B cell (primary cell): ENCODE results near the gene FBLN2. TPM values are rescaled to one million over a fixed set of nuclear protein-coding genes. Genes with fewer than 3 reads are reported as not detected.

Experiments
- ATAC-seq: fragments of 200-7000 bp; cut with Tn5 transposase; one replicate; pipeline ENCODE4 v1.10.0; 2021; ENCODE audit warnings: low read depth, mild to moderate bottlenecking, moderate number of reproducible peaks, moderate library complexity
- CTCF ChIA-PET: fragments of 350-600 bp; sonication (Branson Sonifier 250); formaldehyde crosslinking; loops from one replicate; lab custom pipeline; 2021; ENCODE audit warnings: antibody characterized with exemption, inconsistent platforms; lab: Charles Lee
- POLR2A ChIA-PET: fragments of 350-600 bp; sonication (Branson Sonifier 250); formaldehyde crosslinking; loops from one replicate; lab custom pipeline; 2021; ENCODE audit warnings: antibody characterized with exemption; lab: Charles Lee
- DNase-seq: peaks from one replicate; pipeline ENCODE4 v3.0.0; 2013
- H2AFZ ChIP-seq: 2 replicates; pipeline ENCODE4 v1.6.1; 2012; ENCODE audit warnings: mild to moderate bottlenecking, low read depth, low read length; ENCODE audit not compliant: insufficient read depth, poor library complexity, severe bottlenecking
- H3K27ac ChIP-seq, 2 donors: 1 replicate in 1 of 2; 2 replicates in 1 of 2; pipeline ENCODE4 v1.5.1; 2012 to 2013; ENCODE audit warnings: low read length in 2 of 2, mild to moderate bottlenecking in 2 of 2, moderate library complexity in 1 of 2
- H3K27me3 ChIP-seq, 4 experiments: fragments of 200-600 bp in 1 of 4; sonication (generic) in 1 of 4; replicated peaks in 1 of 4; 1 replicate in 2 of 4; 2 replicates in 2 of 4; pipeline versions ENCODE4 v1.6.1 to v1.7.0; 2013 to 2016; ENCODE audit warnings: low read length in 3 of 4, mild to moderate bottlenecking in 2 of 4, mixed read lengths in 1 of 4, moderate library complexity in 1 of 4; ENCODE audit not compliant: insufficient read depth in 4 of 4, control insufficient read depth in 3 of 4; ENCODE audit errors: control extremely low read depth in 1 of 4
- H3K36me3 ChIP-seq, 2 experiments: replicated peaks in 1 of 2; 1 replicate in 1 of 2; 2 replicates in 1 of 2; pipeline versions ENCODE4 v1.6.1 to v1.7.1; 2013; ENCODE audit warnings: low read length in 1 of 2; ENCODE audit not compliant: insufficient read depth in 2 of 2, control insufficient read depth in 1 of 2; ENCODE audit errors: control extremely low read depth in 1 of 2, extremely low read depth in 1 of 2
- H3K4me1 ChIP-seq, 2 donors: fragments of 200-600 bp in 1 of 2; sonication (generic) in 1 of 2; 1 replicate in 1 of 2; 2 replicates in 1 of 2; pipeline versions ENCODE4 v1.5.1 to v1.6.1; 2013 to 2017; ENCODE audit warnings: low read length in 2 of 2; ENCODE audit not compliant: control insufficient read depth in 2 of 2, insufficient read depth in 2 of 2
- H3K4me2 ChIP-seq: replicated peaks from 2 replicates; pipeline ENCODE3; 2012; ENCODE audit warnings: mild to moderate bottlenecking, low read depth, low read length; ENCODE audit not compliant: poor library complexity, severe bottlenecking
- H3K4me3 ChIP-seq, 5 experiments: fragments of 200-600 bp in 1 of 5; sonication (generic) in 1 of 5; 1 replicate in 3 of 5; 2 replicates in 2 of 5; pipeline versions ENCODE4 v1.5.1 to v1.7.0; 2011 to 2016; ENCODE audit warnings: low read length in 4 of 5, mild to moderate bottlenecking in 4 of 5, low read depth in 2 of 5, control low read depth in 1 of 5, moderate library complexity in 1 of 5; ENCODE audit not compliant: insufficient read depth in 1 of 5; ENCODE audit errors: control extremely low read depth in 1 of 5, extremely low read depth in 1 of 5
- H3K79me2 ChIP-seq: fragments of 200-600 bp; sonication (generic); one replicate; pipeline ENCODE4 v1.6.0; 2016; ENCODE audit warnings: low read length; ENCODE audit not compliant: control insufficient read depth, insufficient read depth
- H3K9ac ChIP-seq: fragments of 200-600 bp; sonication (generic); 2 replicates; pipeline ENCODE4 v1.6.1; 2017; ENCODE audit warnings: mild to moderate bottlenecking, low read length, moderate library complexity
- H3K9me3 ChIP-seq, 3 donors: one replicate each; pipeline versions ENCODE4 v1.6.1 to v1.7.1; 2013; ENCODE audit warnings: low read length in 2 of 3; ENCODE audit not compliant: control insufficient read depth in 2 of 3, insufficient read depth in 1 of 3; ENCODE audit errors: control extremely low read depth in 1 of 3
- H4K20me1 ChIP-seq: 2 replicates; pipeline ENCODE4 v1.6.0; 2012; ENCODE audit warnings: mild to moderate bottlenecking, low read length; ENCODE audit not compliant: insufficient read depth, control insufficient read depth, poor library complexity, severe bottlenecking
- H3K27ac Mint-ChIP-seq: one replicate; pipeline ENCODE4 v1.8.0; 2021; ENCODE audit warnings: mixed read lengths
- H3K27me3 Mint-ChIP-seq: one replicate; pipeline ENCODE4 v1.8.0; 2021; ENCODE audit warnings: mixed read lengths
- H3K4me1 Mint-ChIP-seq: one replicate; pipeline ENCODE4 v1.8.0; 2021; ENCODE audit warnings: mixed read lengths
- H3K4me3 Mint-ChIP-seq: one replicate; pipeline ENCODE4 v1.8.0; 2021; ENCODE audit warnings: mixed read lengths
- H3K9me3 Mint-ChIP-seq: one replicate; pipeline ENCODE4 v1.8.0; 2022; ENCODE audit warnings: mixed read lengths; ENCODE audit not compliant: insufficient read depth
- EZH2 ChIP-seq: IDR thresholded peaks from 2 replicates; pipeline ENCODE4 v1.6.1; 2012; ENCODE audit warnings: borderline replicate concordance, low read depth, mild to moderate bottlenecking, moderate library complexity, low read length; ENCODE audit not compliant: insufficient read depth, poor library complexity, severe bottlenecking
- WGBS: methylation state at CpG from one replicate; pipeline ENCODE4 v1.1.5; 2013; ENCODE audit warnings: missing lambda C conversion rate; ENCODE audit not compliant: insufficient coverage; 5-methylcytosine and 5-hydroxymethylcytosine counted together
- intact Hi-C: fragments of 100-400 bp; cut with micrococcal nuclease; formaldehyde crosslinking; loops from one replicate; pipeline ENCODE4 v1.10.0; 2022
- polyA plus RNA-seq: library from polyadenylated mRNA; depleted of rRNA; stranded (reverse); fragments of >200 nt; gene quantifications from 2 replicates; pipeline ENCODE4 v1.2.3, GENCODE V29; 2012
- total RNA-seq, 2 donors: library from RNA; stranded (reverse); fragments of 120-200 nt in 1 of 2; gene quantifications; 1 replicate in 1 of 2; 2 replicates in 1 of 2; pipeline versions ENCODE4 v1.2.3 to v1.2.4, GENCODE V29; 2013 to 2022
- TF ChIP-seq, protein P1 (sequence below): fragments of 200-600 bp; IDR thresholded peaks from one replicate; pipeline ENCODE4 v1.8.0; 2022; ENCODE audit warnings: antibody characterized with exemption, mild to moderate bottlenecking

FBLN2 gene
- total and polyA plus RNA-seq, 2 donors (not counting 1 experiment from before 2014, with no cell fraction given), result 3.6 to 8.2 TPM

DNA sequence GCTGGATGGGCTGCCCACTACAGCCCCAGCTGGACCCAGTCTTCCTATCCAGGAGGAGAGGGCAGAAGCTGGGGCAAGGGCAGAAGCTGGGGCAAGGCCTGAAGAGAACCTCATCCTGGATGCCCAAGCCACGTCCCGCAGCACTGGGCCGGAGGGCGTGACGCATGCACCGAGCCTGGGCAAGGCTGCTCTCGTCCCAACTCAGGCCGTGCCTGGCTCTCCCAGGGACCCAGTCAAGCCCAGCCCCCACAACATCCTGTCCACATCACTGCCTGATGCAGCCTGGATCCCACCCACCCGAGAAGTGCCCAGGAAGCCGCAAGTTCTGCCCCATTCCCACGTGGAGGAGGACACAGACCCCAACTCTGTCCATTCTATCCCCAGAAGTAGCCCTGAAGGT lies 22.3 kb downstream of the FBLN2 start:
- Histone ChIP-seq H3K9me3 (no peaks in the 10 kb centered on the region), H3K4me2 (no peak overlapping the region), H3K79me2 (no peaks in the 10 kb centered on the region), H3K27me3 (peaks cover 0 to 4% (median 0%) of the 10 kb centered on the region in 4 experiments), H3K9ac (no peak overlapping the region), H3K36me3 (no peaks in the 10 kb centered on the region), H3K4me3 (no peak overlapping the region), H3K4me1 (no peaks in the 10 kb centered on the region), H3K27ac (no peak overlapping the region), H4K20me1 (no peaks in the 10 kb centered on the region), H2AFZ (no peak overlapping the region)
- Mint-ChIP-seq H3K27me3 (no peaks in the 10 kb centered on the region), H3K27ac (no peak overlapping the region), H3K4me1 (no peaks in the 10 kb centered on the region), H3K4me3 (no peak overlapping the region), H3K9me3 (no peaks in the 10 kb centered on the region)
- ChIA-PET POLR2A (no interaction called here), CTCF (no interaction called here)
- 93% methylated on average over 8 of the region's 11 CpGs for WGBS
- DNase-seq, result no peak
- intact Hi-C loops, result no loop called here
- no peak for TF ChIP-seq EZH2
- TF ChIP-seq, protein P1, sequence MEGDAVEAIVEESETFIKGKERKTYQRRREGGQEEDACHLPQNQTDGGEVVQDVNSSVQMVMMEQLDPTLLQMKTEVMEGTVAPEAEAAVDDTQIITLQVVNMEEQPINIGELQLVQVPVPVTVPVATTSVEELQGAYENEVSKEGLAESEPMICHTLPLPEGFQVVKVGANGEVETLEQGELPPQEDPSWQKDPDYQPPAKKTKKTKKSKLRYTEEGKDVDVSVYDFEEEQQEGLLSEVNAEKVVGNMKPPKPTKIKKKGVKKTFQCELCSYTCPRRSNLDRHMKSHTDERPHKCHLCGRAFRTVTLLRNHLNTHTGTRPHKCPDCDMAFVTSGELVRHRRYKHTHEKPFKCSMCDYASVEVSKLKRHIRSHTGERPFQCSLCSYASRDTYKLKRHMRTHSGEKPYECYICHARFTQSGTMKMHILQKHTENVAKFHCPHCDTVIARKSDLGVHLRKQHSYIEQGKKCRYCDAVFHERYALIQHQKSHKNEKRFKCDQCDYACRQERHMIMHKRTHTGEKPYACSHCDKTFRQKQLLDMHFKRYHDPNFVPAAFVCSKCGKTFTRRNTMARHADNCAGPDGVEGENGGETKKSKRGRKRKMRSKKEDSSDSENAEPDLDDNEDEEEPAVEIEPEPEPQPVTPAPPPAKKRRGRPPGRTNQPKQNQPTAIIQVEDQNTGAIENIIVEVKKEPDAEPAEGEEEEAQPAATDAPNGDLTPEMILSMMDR, result no peak
- no peak for ATAC-seq

DNA sequence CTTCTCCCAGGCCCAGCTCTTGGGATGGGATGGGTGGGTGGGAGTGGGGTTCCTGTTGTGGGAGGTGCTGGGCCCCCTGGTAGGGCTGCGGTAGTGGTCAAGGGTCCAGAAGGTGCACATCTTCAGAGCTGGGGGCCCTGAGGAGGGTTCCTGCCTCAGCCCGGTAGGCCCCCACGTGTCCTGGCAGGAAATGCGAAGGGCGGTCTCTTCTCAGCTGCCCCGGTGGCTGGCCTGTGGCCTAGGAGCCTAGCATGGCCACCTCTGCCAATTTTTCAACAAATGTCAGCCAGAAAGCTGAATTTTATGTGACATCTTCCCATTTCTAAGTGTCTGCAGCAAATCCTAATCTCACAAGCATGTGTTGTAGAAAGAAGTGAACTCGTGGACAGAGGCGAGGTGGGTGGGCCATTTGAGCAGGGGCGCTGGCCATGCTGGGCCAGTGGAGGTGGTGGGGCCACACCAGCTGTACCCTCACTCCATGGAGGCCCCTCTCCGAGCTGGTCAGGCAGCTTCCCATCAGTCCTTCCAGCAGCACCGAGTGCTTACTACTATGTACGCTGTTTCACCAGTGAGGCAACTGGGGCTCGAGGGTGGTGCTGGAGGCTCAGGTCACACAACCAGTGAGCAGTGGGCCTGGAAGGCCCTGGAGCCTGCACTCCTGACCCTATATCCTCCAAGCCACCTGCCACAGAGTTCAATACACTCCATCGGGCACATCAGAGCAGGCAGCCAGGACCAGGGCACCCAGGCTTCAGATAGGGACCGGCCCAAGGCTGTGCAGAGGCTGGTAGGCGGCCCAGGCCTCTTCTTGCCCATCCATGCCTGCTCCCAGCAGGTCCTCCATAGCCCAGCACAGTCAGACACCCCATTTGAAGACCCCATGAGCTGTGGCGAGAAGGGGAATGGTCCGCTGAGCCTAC lies 23.2 kb downstream of the FBLN2 start:
- no peak for TF ChIP-seq EZH2
- TF ChIP-seq, protein P1, result no peak
- POLR2A ChIA-PET, result no interaction called here
- peaks cover 0 to 4% (median 0%) of the 10 kb centered on the region in 4 experiments for H3K27me3 ChIP-seq
- ATAC-seq, result no peak
- no peak overlapping the region for H3K9ac ChIP-seq
- H4K20me1 ChIP-seq, result no peaks in the 10 kb centered on the region
- Mint-ChIP-seq H3K4me1 (no peaks in the 10 kb centered on the region), H3K27ac (no peak overlapping the region), H3K4me3 (no peak overlapping the region), H3K9me3 (no peaks in the 10 kb centered on the region), H3K27me3 (no peaks in the 10 kb centered on the region)
- H3K36me3 ChIP-seq, result no peaks in the 10 kb centered on the region
- CTCF ChIA-PET, result no interaction called here
- no peak overlapping the region for H3K4me3 ChIP-seq
- DNase-seq, result no peak
- WGBS, result 92% methylated on average over 18 of the region's 18 CpGs
- no peak overlapping the region for H3K27ac ChIP-seq
- H3K79me2 ChIP-seq, result no peaks in the 10 kb centered on the region
- intact Hi-C loops, result no loop called here
- no peak overlapping the region for H3K4me2 ChIP-seq
- no peaks in the 10 kb centered on the region for H3K4me1 ChIP-seq
- no peaks in the 10 kb centered on the region for H3K9me3 ChIP-seq
- H2AFZ ChIP-seq, result no peak overlapping the region
